Measurements from ENCODE around the gene FGF12.

The FGF12 gene

DNA sequence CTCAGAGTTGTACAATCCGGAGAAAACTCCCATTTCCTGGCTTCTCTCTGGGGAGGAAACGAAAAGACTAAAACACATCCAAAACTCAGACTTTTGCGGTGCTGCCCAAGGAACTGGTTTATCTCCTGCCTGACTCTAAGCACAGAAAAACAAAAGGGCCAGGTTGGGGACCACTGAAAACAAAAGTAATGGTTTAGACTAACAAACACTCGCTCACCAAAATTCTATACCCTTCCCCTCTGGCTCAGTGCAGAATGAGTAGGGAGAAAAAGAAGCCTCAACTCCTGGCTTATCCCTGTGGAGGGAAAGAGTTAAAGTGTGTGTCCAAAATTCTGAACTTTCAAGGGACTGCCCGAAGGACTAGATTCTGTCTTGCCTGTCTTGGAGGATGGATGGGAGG is 173.6 kb downstream of the FGF12 start:
- no peaks in the 10 kb centered on the region for H3K9me2 ChIP-seq (replicated peaks; ENCODE audit: control insufficient read depth, low read length)
- H3K27ac ChIP-seq (ENCODE audit: low read depth, low read length) = no peak overlapping the region
- H3K4me3 ChIP-seq (ENCODE audit: low read length) = no peak overlapping the region
- no peaks in the 10 kb centered on the region; the same call in 1 of the 2 replicates for H3K4me1 ChIP-seq (ENCODE audit: control insufficient read depth, low read length)
- H4K20me1 ChIP-seq (ENCODE audit: control insufficient read depth, insufficient read depth, low read depth, low read length) = no peaks in the 10 kb centered on the region
- no peaks in the 10 kb centered on the region for H3K27me3 ChIP-seq (ENCODE audit: control insufficient read depth, low read length)
- no peaks in the 10 kb centered on the region for H3K79me2 ChIP-seq (ENCODE audit: control insufficient read depth, low read length)
- H3K4me2 ChIP-seq (ENCODE audit: low read length) = no peak overlapping the region
- no peaks in the 10 kb centered on the region for H3K36me3 ChIP-seq (ENCODE audit: control insufficient read depth, low read length)
- TF ChIP-seq, protein P1, sequence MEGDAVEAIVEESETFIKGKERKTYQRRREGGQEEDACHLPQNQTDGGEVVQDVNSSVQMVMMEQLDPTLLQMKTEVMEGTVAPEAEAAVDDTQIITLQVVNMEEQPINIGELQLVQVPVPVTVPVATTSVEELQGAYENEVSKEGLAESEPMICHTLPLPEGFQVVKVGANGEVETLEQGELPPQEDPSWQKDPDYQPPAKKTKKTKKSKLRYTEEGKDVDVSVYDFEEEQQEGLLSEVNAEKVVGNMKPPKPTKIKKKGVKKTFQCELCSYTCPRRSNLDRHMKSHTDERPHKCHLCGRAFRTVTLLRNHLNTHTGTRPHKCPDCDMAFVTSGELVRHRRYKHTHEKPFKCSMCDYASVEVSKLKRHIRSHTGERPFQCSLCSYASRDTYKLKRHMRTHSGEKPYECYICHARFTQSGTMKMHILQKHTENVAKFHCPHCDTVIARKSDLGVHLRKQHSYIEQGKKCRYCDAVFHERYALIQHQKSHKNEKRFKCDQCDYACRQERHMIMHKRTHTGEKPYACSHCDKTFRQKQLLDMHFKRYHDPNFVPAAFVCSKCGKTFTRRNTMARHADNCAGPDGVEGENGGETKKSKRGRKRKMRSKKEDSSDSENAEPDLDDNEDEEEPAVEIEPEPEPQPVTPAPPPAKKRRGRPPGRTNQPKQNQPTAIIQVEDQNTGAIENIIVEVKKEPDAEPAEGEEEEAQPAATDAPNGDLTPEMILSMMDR (IDR thresholded peaks at IDR 0.05; ENCODE audit: low read depth, low read length, poor library complexity, severe bottlenecking) = no peak
- TF ChIP-seq EZH2phosphoT487 (IDR thresholded peaks at IDR 0.05; ENCODE audit: borderline replicate concordance, low read length) = no peak
- H3F3A ChIP-seq (ENCODE audit: control insufficient read depth, insufficient read depth) = no peaks in the 10 kb centered on the region
- H3K9me3 ChIP-seq (ENCODE audit: control insufficient read depth, insufficient read depth, low read length) = no peaks in the 10 kb centered on the region

DNA sequence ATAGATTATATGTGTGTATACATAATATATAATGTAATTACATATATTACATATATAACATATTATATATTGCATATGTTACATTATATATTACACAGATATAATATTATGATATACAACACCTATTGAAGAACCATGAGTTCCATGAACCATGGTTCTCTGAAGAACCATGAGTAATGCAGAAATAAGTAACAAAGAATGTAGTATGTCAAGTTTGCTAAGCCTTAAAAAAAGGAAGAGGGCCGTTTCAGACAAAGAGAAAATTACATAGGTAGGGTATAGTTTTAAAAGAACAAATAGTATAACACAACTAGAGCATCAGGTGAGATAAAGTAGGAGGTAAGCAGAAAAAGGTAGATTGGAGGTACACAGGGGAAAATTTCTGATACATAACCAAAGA is 177.0 kb downstream of the FGF12 start:
- H3K79me2 ChIP-seq (ENCODE audit: control insufficient read depth, low read length) = no peaks in the 10 kb centered on the region
- TF ChIP-seq EZH2phosphoT487 (IDR thresholded peaks at IDR 0.05; ENCODE audit: borderline replicate concordance, low read length) = no peak
- TF ChIP-seq, protein P1 (IDR thresholded peaks at IDR 0.05; ENCODE audit: low read depth, low read length, poor library complexity, severe bottlenecking) = no peak
- no peaks in the 10 kb centered on the region for H3K27me3 ChIP-seq (ENCODE audit: control insufficient read depth, low read length)
- no peaks in the 10 kb centered on the region for H3K36me3 ChIP-seq (ENCODE audit: control insufficient read depth, low read length)
- H3K4me3 ChIP-seq (ENCODE audit: low read length) = no peak overlapping the region
- H3K4me1 ChIP-seq (ENCODE audit: control insufficient read depth, low read length) = peaks cover 12% of the 10 kb centered on the region
- no peak overlapping the region for H3K27ac ChIP-seq (ENCODE audit: low read depth, low read length)
- no peaks in the 10 kb centered on the region for H3F3A ChIP-seq (ENCODE audit: control insufficient read depth, insufficient read depth)
- no peaks in the 10 kb centered on the region for H3K9me2 ChIP-seq (replicated peaks; ENCODE audit: control insufficient read depth, low read length)
- H3K4me2 ChIP-seq (ENCODE audit: low read length) = no peak overlapping the region
- H4K20me1 ChIP-seq (ENCODE audit: control insufficient read depth, insufficient read depth, low read depth, low read length) = no peaks in the 10 kb centered on the region
- no peaks in the 10 kb centered on the region for H3K9me3 ChIP-seq (ENCODE audit: control insufficient read depth, insufficient read depth, low read length)

DNA sequence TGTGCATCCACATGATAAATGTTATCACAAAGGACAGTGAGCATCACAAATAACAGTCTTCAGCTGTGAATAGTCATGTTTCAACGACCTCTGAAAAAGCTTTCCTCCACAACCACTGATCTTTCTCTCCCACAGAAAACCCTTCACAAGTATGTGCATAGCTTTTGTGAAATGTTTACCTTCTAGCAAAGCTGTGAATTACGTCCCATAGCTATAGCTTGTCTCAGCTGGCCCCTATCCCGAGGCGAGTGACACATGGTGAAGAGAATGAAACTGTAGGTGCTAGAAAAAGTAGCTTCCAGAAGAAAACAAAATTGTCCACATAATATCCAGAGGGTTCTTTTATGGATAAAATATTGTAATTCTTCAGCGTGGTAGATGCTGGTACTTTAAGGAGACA is 182.0 kb downstream of the FGF12 start:
- Histone ChIP-seq H3F3A (ENCODE audit: control insufficient read depth, insufficient read depth) (no peaks in the 10 kb centered on the region), H3K79me2 (ENCODE audit: control insufficient read depth, low read length) (no peaks in the 10 kb centered on the region), H4K20me1 (ENCODE audit: control insufficient read depth, insufficient read depth, low read depth, low read length) (no peaks in the 10 kb centered on the region), H3K9me2 (replicated peaks; ENCODE audit: control insufficient read depth, low read length) (no peaks in the 10 kb centered on the region), H3K9me3 (ENCODE audit: control insufficient read depth, insufficient read depth, low read length) (peaks cover 5% of the 10 kb centered on the region; the same call in 1 of the 2 replicates), H3K4me3 (ENCODE audit: low read length) (no peak overlapping the region), H3K4me2 (ENCODE audit: low read length) (no peak overlapping the region), H3K4me1 (ENCODE audit: control insufficient read depth, low read length) (peaks cover 12% of the 10 kb centered on the region), H3K27me3 (ENCODE audit: control insufficient read depth, low read length) (peaks cover 3% of the 10 kb centered on the region; the same call in 1 of the 2 replicates), H3K27ac (ENCODE audit: low read depth, low read length) (no peak overlapping the region), H3K36me3 (ENCODE audit: control insufficient read depth, low read length) (no peaks in the 10 kb centered on the region)
- TF ChIP-seq EZH2phosphoT487 (IDR thresholded peaks at IDR 0.05; ENCODE audit: borderline replicate concordance, low read length) = no peak
- TF ChIP-seq, protein P1 (IDR thresholded peaks at IDR 0.05; ENCODE audit: low read depth, low read length, poor library complexity, severe bottlenecking) = no peak

Measured in DOHH2 (cell line).